MM.1S (cell line): ENCODE results near the gene COLEC12.

Experiments used
- EZH2phosphoT487 ChIP-seq: fragments of 300-600 bp; sonication (generic); IDR thresholded peaks from 2 replicates; pipeline ENCODE4 v1.6.1; 2018; ENCODE audit warnings: antibody characterized with exemption, low read length
- TF ChIP-seq, protein P1 (sequence below): fragments of 300-600 bp; sonication (generic); IDR thresholded peaks from 2 replicates; pipeline ENCODE4 v1.5.1; 2016; ENCODE audit warnings: antibody characterized with exemption, low read length, mixed read lengths

DNA sequence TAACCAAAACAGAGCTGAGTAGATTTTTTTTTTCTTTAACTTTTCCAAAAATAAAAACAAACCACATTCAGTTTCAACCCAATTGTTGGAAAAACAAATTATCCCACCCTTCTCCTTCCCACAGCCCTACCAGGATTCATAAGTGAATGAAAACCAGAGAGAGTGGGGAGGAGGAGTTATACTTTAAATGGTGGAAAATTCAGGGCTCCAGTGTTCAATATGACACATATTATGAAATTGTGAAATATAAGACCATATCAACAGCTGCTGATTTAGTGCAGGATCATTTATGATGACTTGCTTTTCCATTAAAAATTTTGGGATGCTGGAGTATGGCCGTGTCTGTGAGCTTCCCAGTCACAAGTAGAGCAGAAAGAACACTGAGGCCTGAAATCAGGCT lies 26.7 kb downstream of the COLEC12 start:
- TF ChIP-seq, protein P1, sequence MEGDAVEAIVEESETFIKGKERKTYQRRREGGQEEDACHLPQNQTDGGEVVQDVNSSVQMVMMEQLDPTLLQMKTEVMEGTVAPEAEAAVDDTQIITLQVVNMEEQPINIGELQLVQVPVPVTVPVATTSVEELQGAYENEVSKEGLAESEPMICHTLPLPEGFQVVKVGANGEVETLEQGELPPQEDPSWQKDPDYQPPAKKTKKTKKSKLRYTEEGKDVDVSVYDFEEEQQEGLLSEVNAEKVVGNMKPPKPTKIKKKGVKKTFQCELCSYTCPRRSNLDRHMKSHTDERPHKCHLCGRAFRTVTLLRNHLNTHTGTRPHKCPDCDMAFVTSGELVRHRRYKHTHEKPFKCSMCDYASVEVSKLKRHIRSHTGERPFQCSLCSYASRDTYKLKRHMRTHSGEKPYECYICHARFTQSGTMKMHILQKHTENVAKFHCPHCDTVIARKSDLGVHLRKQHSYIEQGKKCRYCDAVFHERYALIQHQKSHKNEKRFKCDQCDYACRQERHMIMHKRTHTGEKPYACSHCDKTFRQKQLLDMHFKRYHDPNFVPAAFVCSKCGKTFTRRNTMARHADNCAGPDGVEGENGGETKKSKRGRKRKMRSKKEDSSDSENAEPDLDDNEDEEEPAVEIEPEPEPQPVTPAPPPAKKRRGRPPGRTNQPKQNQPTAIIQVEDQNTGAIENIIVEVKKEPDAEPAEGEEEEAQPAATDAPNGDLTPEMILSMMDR, result no peak
- TF ChIP-seq EZH2phosphoT487, result no peak
